ENCODE results near the gene ACTA2. TPM values are rescaled to one million over a fixed set of nuclear protein-coding genes. Genes with fewer than 3 reads are reported as not detected.

ACTA2 gene
- total RNA-seq, 1 experiment from 2014 or later: 52.2 TPM

GRCh38 chr10:88889559-88890337 lies 62.8 kb downstream of the ACTA2 start:
- CTCF ChIA-PET: no interaction called here
- Histone ChIP-seq H3K27ac (ENCODE audit: low read depth, low read length, poor library complexity, severe bottlenecking) (no peak overlapping the region), H3K4me3 (ENCODE audit: low read depth, low read length, poor library complexity, severe bottlenecking) (no peak overlapping the region), H3K27me3 (replicated peaks; ENCODE audit: insufficient read depth, low read depth, low read length, poor library complexity) (no peaks in the 10 kb centered on the region), H3K36me3 (ENCODE audit: insufficient read depth, low read length, poor library complexity, severe bottlenecking) (no peaks in the 10 kb centered on the region), H3K4me1 (ENCODE audit: insufficient read depth, low read length, poor library complexity, severe bottlenecking) (peaks cover 74% of the 10 kb centered on the region), H3K9me3 (ENCODE audit: low read depth, low read length, poor library complexity, severe bottlenecking) (no peaks in the 10 kb centered on the region)
- POLR2A ChIA-PET (ENCODE audit: low non-redundant PET): no interaction called here
- TF ChIP-seq EZH2 (IDR thresholded peaks at IDR 0.05; ENCODE audit: borderline replicate concordance, low read depth, low read length, poor library complexity, severe bottlenecking) (no peak), CTCF (conservative IDR thresholded peaks at IDR 0.05; ENCODE audit: low read depth, low read length) (no peak)
- BruUV-seq (replicated peaks): no TSS peak
- DNase-seq (ENCODE audit: low spot score): no peak
- intact Hi-C loops (cut with micrococcal nuclease; ENCODE audit: unreplicated experiment): no loop called here

- no peaks in the 10 kb centered on the region for H3K36me3 ChIP-seq (ENCODE audit: insufficient read depth, low read length, poor library complexity, severe bottlenecking)
- no peak for DNase-seq (ENCODE audit: low spot score)
- TF ChIP-seq CTCF (conservative IDR thresholded peaks at IDR 0.05; ENCODE audit: low read depth, low read length) (no peak), EZH2 (IDR thresholded peaks at IDR 0.05; ENCODE audit: borderline replicate concordance, low read depth, low read length, poor library complexity, severe bottlenecking) (no peak)
- no peaks in the 10 kb centered on the region for H3K27me3 ChIP-seq (replicated peaks; ENCODE audit: insufficient read depth, low read depth, low read length, poor library complexity)
- ChIA-PET CTCF (no interaction called here), POLR2A (ENCODE audit: low non-redundant PET) (no interaction called here)
- H3K9me3 ChIP-seq (ENCODE audit: low read depth, low read length, poor library complexity, severe bottlenecking): no peaks in the 10 kb centered on the region
- no peak overlapping the region for H3K4me3 ChIP-seq (ENCODE audit: low read depth, low read length, poor library complexity, severe bottlenecking)
- intact Hi-C loops (cut with micrococcal nuclease; ENCODE audit: unreplicated experiment): no loop called here
- no TSS peak for BruUV-seq (replicated peaks)
- H3K27ac ChIP-seq (ENCODE audit: low read depth, low read length, poor library complexity, severe bottlenecking): peak overlapping the region; percentile 8
- peaks cover 74% of the 10 kb centered on the region for H3K4me1 ChIP-seq (ENCODE audit: insufficient read depth, low read length, poor library complexity, severe bottlenecking)
Measured at GRCh38 chr10:88888810-88889445, 63.6 kb downstream of the ACTA2 start.

GRCh38 chr10:88886557-88886956 lies 66.0 kb downstream of the ACTA2 start:
- CTCF ChIA-PET: interaction anchor here (0.8 to 1.2 kb wide), 2 partner anchors 14 to 48 kb away, joined by 3 to 6 read pairs; no protein-coding TSS in a partner anchor
- peak overlapping the region; percentile 6 for H3K27ac ChIP-seq (ENCODE audit: low read depth, low read length, poor library complexity, severe bottlenecking)
- no TSS peak for BruUV-seq (replicated peaks)
- POLR2A ChIA-PET (ENCODE audit: low non-redundant PET): interaction anchor here (0.7 kb wide), 1 partner anchor 46 kb away, joined by 3 read pairs; no protein-coding TSS in a partner anchor
- peak; percentile 53 for DNase-seq (ENCODE audit: low spot score)
- peaks cover 71% of the 10 kb centered on the region for H3K4me1 ChIP-seq (ENCODE audit: insufficient read depth, low read length, poor library complexity, severe bottlenecking)
- H3K4me3 ChIP-seq (ENCODE audit: low read depth, low read length, poor library complexity, severe bottlenecking): no peak overlapping the region
- intact Hi-C loops (cut with micrococcal nuclease; ENCODE audit: unreplicated experiment): no loop called here
- no peak for TF ChIP-seq EZH2 (IDR thresholded peaks at IDR 0.05; ENCODE audit: borderline replicate concordance, low read depth, low read length, poor library complexity, severe bottlenecking)
- no peak for TF ChIP-seq CTCF (conservative IDR thresholded peaks at IDR 0.05; ENCODE audit: low read depth, low read length)
- H3K9me3 ChIP-seq (ENCODE audit: low read depth, low read length, poor library complexity, severe bottlenecking): no peaks in the 10 kb centered on the region
- H3K27me3 ChIP-seq (replicated peaks; ENCODE audit: insufficient read depth, low read depth, low read length, poor library complexity): no peaks in the 10 kb centered on the region
- no peaks in the 10 kb centered on the region for H3K36me3 ChIP-seq (ENCODE audit: insufficient read depth, low read length, poor library complexity, severe bottlenecking)

Other genes starting within 250 kb of the ACTA2 start
- not detected in 2 replicates for gene LIPK, start 246.5 kb downstream of the ACTA2 start, total RNA-seq (2021)
- not detected in 2 replicates for gene LIPN, start 192.8 kb downstream of the ACTA2 start, total RNA-seq (2021)
- gene LIPM, start 150.0 kb downstream of the ACTA2 start, total RNA-seq (2021): not detected in 2 replicates
- gene ANKRD22, start 100.9 kb downstream of the ACTA2 start, total RNA-seq (2021): 0.52 TPM in 1 of 2 replicates, not detected in the other
- 61.2 and 71.8 TPM in 2 replicates for gene STAMBPL1, start 72.5 kb downstream of the ACTA2 start, total RNA-seq (2021)
- gene FAS, start 38.0 kb upstream of the ACTA2 start, total RNA-seq (2021): 30.4 and 40.3 TPM in 2 replicates

Measured in A673 (cell line).